DND-41 (cell line): ENCODE measurements around the gene IGFBP5.

ENCODE experiments used
- CTCF ChIP-seq: IDR thresholded peaks from 2 replicates; pipeline ENCODE4 v1.5.1; 2012; ENCODE audit warnings: borderline replicate concordance, low read length, moderate library complexity, mild to moderate bottlenecking; ENCODE audit not compliant: poor library complexity, severe bottlenecking; ENCODE audit errors: extremely low read depth
- EZH2 ChIP-seq: IDR thresholded peaks from 3 replicates; pipeline ENCODE4 v1.6.1; 2012; ENCODE audit warnings: borderline replicate concordance, low read depth, mild to moderate bottlenecking, moderate library complexity, low read length, inconsistent platforms; ENCODE audit not compliant: severe bottlenecking

GRCh38 chr2:216626168-216626874 is 69.0 kb downstream of the IGFBP5 start:
- TF ChIP-seq CTCF, result no peak
- no peak for TF ChIP-seq EZH2
